Measurements from ENCODE around the gene SPECC1L. TPM values are rescaled to one million over a fixed set of nuclear protein-coding genes. Genes with fewer than 3 reads are reported as not detected.
"Not testable (repeated sequence)": the region's sequence is repeated elsewhere in the genome, so short reads cannot be mapped to it uniquely, and the experiment has no call there.

Gene SPECC1L
- total and polyA plus RNA-seq, 9 donors = 19.3 to 94.4 (median 66.3) TPM

GRCh38 chr22:24240381-24240780 is 30.2 kb upstream of the SPECC1L start:
- 73 to 82% (median 78%) methylated on average over 6 of the region's 6 CpGs for WGBS, 3 donors
- H3K9me3 ChIP-seq = no peaks in the 10 kb centered on the region
- H3K27ac ChIP-seq = no peak overlapping the region
- H3K36me3 ChIP-seq = no peaks in the 10 kb centered on the region
- H3K27me3 ChIP-seq = no peaks in the 10 kb centered on the region
- no peak for TF ChIP-seq EP300 (IDR thresholded peaks at IDR 0.05)
- no peak for TF ChIP-seq CTCF (IDR thresholded peaks at IDR 0.05)
- no peak for TF ChIP-seq POLR2A (IDR thresholded peaks at IDR 0.05)
- H3K4me3 ChIP-seq = no peak overlapping the region
- peaks cover 14% of the 10 kb centered on the region for H3K4me1 ChIP-seq (ENCODE audit: insufficient read depth)
- intact Hi-C loops (cut with DNase I) = loop anchor here in 1 of 4 donors (5.0 kb wide), 1 partner anchor 53 kb away; no protein-coding TSS in a partner anchor
- DNase-seq = no peak

GRCh38 chr22:24240985-24241692 is 29.5 kb upstream of the SPECC1L start:
- H3K9me3 ChIP-seq, H3K27me3 ChIP-seq, DNase-seq, H3K27ac ChIP-seq, H3K36me3 ChIP-seq, H3K4me3 ChIP-seq: not testable (repeated sequence)
- intact Hi-C loops (cut with DNase I) = loop anchor here in 1 of 4 donors (5.0 kb wide), 1 partner anchor 54 kb away; no protein-coding TSS in a partner anchor
- WGBS, 3 donors = 75 to 84% (median 81%) methylated on average over 9 of the region's 9 CpGs
- peaks cover 16% of the 10 kb centered on the region for H3K4me1 ChIP-seq (ENCODE audit: insufficient read depth)

GRCh38 chr22:24243417-24243816 is 27.2 kb upstream of the SPECC1L start:
- H3K9me3 ChIP-seq, H3K27me3 ChIP-seq, H3K4me3 ChIP-seq, H3K27ac ChIP-seq, H3K36me3 ChIP-seq: not testable (repeated sequence)
- 26 to 52% (median 48%) methylated on average over 3 of the region's 3 CpGs for WGBS, 3 donors
- H3K4me1 ChIP-seq (ENCODE audit: insufficient read depth) = peaks cover 21% of the 10 kb centered on the region
- peak in 1 of 5 donors; percentile 45 for DNase-seq
- intact Hi-C loops (cut with DNase I) = loop anchor here in 1 of 4 donors (5.0 kb wide), 1 partner anchor 56 kb away; no protein-coding TSS in a partner anchor

GRCh38 chr22:24244144-24244787 is 26.4 kb upstream of the SPECC1L start:
- Histone ChIP-seq H3K4me1 (ENCODE audit: insufficient read depth) (peaks cover 21% of the 10 kb centered on the region), H3K27ac (peak overlapping the region; percentile 1 to 93), H3K9me3 (no peaks in the 10 kb centered on the region), H3K27me3 (no peaks in the 10 kb centered on the region), H3K36me3 (no peaks in the 10 kb centered on the region), H3K4me3 (peak overlapping the region; percentile 30)
- intact Hi-C loops (cut with DNase I) = loop anchor here in 1 of 4 donors (5.0 kb wide), 1 partner anchor 57 kb away; no protein-coding TSS in a partner anchor
- no peak for TF ChIP-seq EP300 (IDR thresholded peaks at IDR 0.05)
- no peak for TF ChIP-seq CTCF (IDR thresholded peaks at IDR 0.05)
- no peak for TF ChIP-seq POLR2A (IDR thresholded peaks at IDR 0.05)
- peak; percentile 54 to 73 (median 61) for DNase-seq
- 11 to 19% (median 17%) methylated on average over 19 of the region's 19 CpGs for WGBS, 3 donors

GRCh38 chr22:24245030-24245431 is 25.6 kb upstream of the SPECC1L start, which contains the start of gene GGT5:
Gene GGT5 (minus strand): TSS chr22:24245082. CDS start chr22:24244725, 357 bp downstream.
- intact Hi-C loops (cut with DNase I) = loop anchor here in 3 of 4 donors (5.0 kb wide), 3 partner anchors 38 to 58 kb away; no protein-coding TSS in a partner anchor

More at GRCh38 chr22:24245030-24245431, 25.6 kb upstream of the SPECC1L start, which contains the start of gene GGT5:
- not testable (repeated sequence) for H3K27me3 ChIP-seq, H3K36me3 ChIP-seq, H3K9me3 ChIP-seq
- DNase-seq = peak; percentile 45 to 70 (median 63)
- peak within 1 kb of the TSS; percentile 86 to 93 for H3K27ac ChIP-seq
- peak within 1 kb of the TSS; percentile 30 for H3K4me3 ChIP-seq
- whole genome bisulfite sequencing, 3 donors = 3 to 8% (median 8%) methylated on average over 8 to 12 of the region's 12 CpGs
- H3K4me1 ChIP-seq (ENCODE audit: insufficient read depth) = peaks cover 21% of the 10 kb centered on the region
